CD14-positive monocyte (primary cell): ENCODE data around the gene SLC25A44. TPM values are rescaled to one million over a fixed set of nuclear protein-coding genes. Genes with fewer than 3 reads are reported as not detected.

ENCODE experiments used
- DNase-seq, 3 donors: peaks; one replicate each; pipeline ENCODE4 v3.0.0-alpha.2; 2011 to 2022
- H2AFZ ChIP-seq: 2 replicates; pipeline ENCODE4 v1.6.0; 2012; ENCODE audit warnings: mild to moderate bottlenecking, low read depth, low read length, inconsistent platforms; ENCODE audit not compliant: insufficient read depth, poor library complexity, severe bottlenecking
- H3K27ac ChIP-seq, 2 donors: 1 replicate in 1 of 2; 2 replicates in 1 of 2; pipeline ENCODE4 v1.5.1; 2012 to 2013; ENCODE audit warnings: low read length in 2 of 2, control low read depth in 1 of 2, inconsistent platforms in 1 of 2, low read depth in 1 of 2, mild to moderate bottlenecking in 1 of 2
- H3K27me3 ChIP-seq, 2 donors: one replicate each; pipeline versions ENCODE4 v1.6.0 to v1.6.1; 2011 to 2013; ENCODE audit warnings: low read length in 2 of 2; ENCODE audit not compliant: control insufficient read depth in 2 of 2, insufficient read depth in 2 of 2
- H3K36me3 ChIP-seq, 2 donors: replicated peaks in 1 of 2; 1 replicate in 1 of 2; 2 replicates in 1 of 2; pipeline versions ENCODE4 v1.5.1 to v1.6.1; 2012 to 2013; ENCODE audit warnings: low read length in 2 of 2, control low read depth in 1 of 2, inconsistent platforms in 1 of 2, mild to moderate bottlenecking in 1 of 2; ENCODE audit not compliant: insufficient read depth in 2 of 2, control insufficient read depth in 1 of 2
- H3K4me1 ChIP-seq, 2 donors: 1 replicate in 1 of 2; 2 replicates in 1 of 2; pipeline versions ENCODE4 v1.5.1 to v1.6.1; 2012 to 2013; ENCODE audit warnings: low read length in 2 of 2, control low read depth in 1 of 2, inconsistent platforms in 1 of 2, mild to moderate bottlenecking in 1 of 2, moderate library complexity in 1 of 2; ENCODE audit not compliant: insufficient read depth in 2 of 2, control insufficient read depth in 1 of 2
- H3K4me2 ChIP-seq: replicated peaks from 2 replicates; pipeline ENCODE3; 2012; ENCODE audit warnings: low read length, moderate library complexity, mild to moderate bottlenecking; ENCODE audit not compliant: poor library complexity, severe bottlenecking; ENCODE audit errors: extremely low read depth
- H3K4me3 ChIP-seq, 3 experiments: fragments of 200-600 bp in 1 of 3; sonication (generic) in 1 of 3; replicated peaks in 1 of 3; 1 replicate in 2 of 3; 2 replicates in 1 of 3; pipeline ENCODE4 v1.5.1; 2011 to 2013; ENCODE audit warnings: low read length in 3 of 3, mild to moderate bottlenecking in 3 of 3, control low read depth in 2 of 3, low read depth in 2 of 3, inconsistent platforms in 1 of 3, moderate library complexity in 1 of 3
- H3K79me2 ChIP-seq: 2 replicates; pipeline ENCODE4 v1.6.0; 2012; ENCODE audit warnings: mild to moderate bottlenecking, control low read depth, inconsistent platforms, low read length, moderate library complexity; ENCODE audit not compliant: insufficient read depth
- H3K9ac ChIP-seq: 2 replicates; pipeline ENCODE4 v1.6.0; 2017; ENCODE audit warnings: low read length, mild to moderate bottlenecking; ENCODE audit not compliant: insufficient read depth, poor library complexity, severe bottlenecking
- H3K9me3 ChIP-seq, 2 donors: replicated peaks in 1 of 2; 1 replicate in 1 of 2; 2 replicates in 1 of 2; pipeline versions ENCODE4 v1.5.1 to v1.6.1; 2012 to 2013; ENCODE audit warnings: low read length in 2 of 2, control low read depth in 1 of 2; ENCODE audit not compliant: control insufficient read depth in 1 of 2, insufficient read depth in 1 of 2
- H4K20me1 ChIP-seq: 2 replicates; pipeline ENCODE4 v1.6.0; 2012; ENCODE audit warnings: mild to moderate bottlenecking, low read length, control low read depth, moderate library complexity; ENCODE audit not compliant: insufficient read depth
- H3K27ac Mint-ChIP-seq, 7 donors: one replicate each; pipeline ENCODE4 v1.8.0; 2020; ENCODE audit warnings: mild to moderate bottlenecking in 7 of 7, mixed read lengths in 7 of 7, moderate library complexity in 6 of 7, inconsistent platforms in 2 of 7
- H3K27me3 Mint-ChIP-seq, 3 donors: one replicate each; pipeline ENCODE4 v1.8.0; 2021 to 2022; ENCODE audit warnings: low read depth in 3 of 3, mild to moderate bottlenecking in 3 of 3, mixed read lengths in 3 of 3, moderate library complexity in 3 of 3, inconsistent platforms in 1 of 3
- H3K36me3 Mint-ChIP-seq, 2 donors: one replicate each; pipeline ENCODE4 v1.8.0; 2020; ENCODE audit warnings: mixed read lengths in 2 of 2, inconsistent platforms in 1 of 2, mild to moderate bottlenecking in 1 of 2
- H3K4me1 Mint-ChIP-seq: one replicate; pipeline ENCODE4 v1.8.0; 2020; ENCODE audit warnings: mild to moderate bottlenecking, mixed read lengths
- H3K4me3 Mint-ChIP-seq, 2 donors: one replicate each; pipeline ENCODE4 v1.8.0; 2020; ENCODE audit warnings: mild to moderate bottlenecking in 2 of 2, mixed read lengths in 2 of 2, moderate library complexity in 1 of 2
- H3K9me3 Mint-ChIP-seq, 7 donors: one replicate each; pipeline ENCODE4 v1.8.0; 2020 to 2022; ENCODE audit warnings: mixed read lengths in 7 of 7, mild to moderate bottlenecking in 6 of 7, moderate library complexity in 6 of 7, inconsistent platforms in 2 of 7
- WGBS: methylation state at CpG from one replicate; pipeline ENCODE4 v1.1.5; 2013; ENCODE audit warnings: missing lambda C conversion rate; ENCODE audit not compliant: insufficient coverage; 5-methylcytosine and 5-hydroxymethylcytosine counted together
- intact Hi-C, 2 donors: fragments of 100-400 bp; cut with micrococcal nuclease; formaldehyde crosslinking; loops; one replicate each; pipeline versions ENCODE4 v1.15.0 to v1.15.1; 2023
- polyA plus RNA-seq, 3 donors: library from polyadenylated mRNA; depleted of rRNA in 1 of 3; unstranded in 2 of 3; stranded (reverse) in 1 of 3; fragments of 300-500 nt in 2 of 3; fragments of >200 nt in 1 of 3; fragmentation: Illumina TruSeq in 2 of 3; gene quantifications; 1 replicate in 2 of 3; 2 replicates in 1 of 3; pipeline ENCODE4 v1.2.3, GENCODE V29; 2012 to 2021
- TF ChIP-seq, protein P1 (sequence below): fragments of 200-600 bp; IDR thresholded peaks from one replicate; pipeline ENCODE4 v1.8.0; 2022; ENCODE audit warnings: antibody characterized with exemption, mild to moderate bottlenecking

The SLC25A44 gene
- polyA plus RNA-seq, 3 donors, result 17.1 to 28.8 (median 24.1) TPM

DNA sequence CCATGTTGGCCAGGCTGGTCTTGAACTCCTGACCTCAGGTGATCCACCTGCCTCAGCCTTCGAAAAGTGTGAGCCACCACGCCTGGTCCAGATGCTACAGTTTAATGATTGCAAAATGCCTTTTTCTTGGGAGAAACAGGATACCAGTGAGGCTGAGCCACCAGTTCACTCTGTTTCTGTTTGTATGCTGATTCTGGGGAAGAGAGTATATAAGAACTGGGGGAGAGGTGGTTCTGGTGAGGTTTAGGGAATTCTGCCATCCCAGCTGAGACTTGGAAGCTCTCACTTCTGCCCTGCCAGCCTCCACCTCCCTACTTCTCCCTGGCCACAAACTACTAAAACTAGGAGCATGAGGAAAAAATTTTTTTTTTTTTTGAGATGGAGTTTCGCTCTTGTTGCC, 10.8 kb downstream of the SLC25A44 start:
- Histone ChIP-seq H3K9ac (no peak overlapping the region), H3K9me3 (no peaks in the 10 kb centered on the region), H3K4me3 (no peak overlapping the region), H3K79me2 (peaks cover 63% of the 10 kb centered on the region), H3K36me3 (peaks cover 70 to 87% of the 10 kb centered on the region in 2 donors), H2AFZ (no peak overlapping the region), H3K4me1 (peaks cover 21 to 27% of the 10 kb centered on the region in 2 donors), H3K27ac (no peak overlapping the region), H4K20me1 (peaks cover 36% of the 10 kb centered on the region), H3K27me3 (no peaks in the 10 kb centered on the region), H3K4me2 (no peak overlapping the region)
- H3K27ac Mint-ChIP-seq, result peak overlapping the region in 2 of 7 donors; percentile 21 to 32
- no peak overlapping the region for H3K4me3 Mint-ChIP-seq
- intact Hi-C loops, result no loop called here
- H3K9me3 Mint-ChIP-seq, result no peaks in the 10 kb centered on the region
- WGBS, result 92% methylated on average over 2 of the region's 3 CpGs
- H3K27me3 Mint-ChIP-seq, result peaks cover 0 to 2% (median 0%) of the 10 kb centered on the region in 3 donors
- TF ChIP-seq, protein P1, sequence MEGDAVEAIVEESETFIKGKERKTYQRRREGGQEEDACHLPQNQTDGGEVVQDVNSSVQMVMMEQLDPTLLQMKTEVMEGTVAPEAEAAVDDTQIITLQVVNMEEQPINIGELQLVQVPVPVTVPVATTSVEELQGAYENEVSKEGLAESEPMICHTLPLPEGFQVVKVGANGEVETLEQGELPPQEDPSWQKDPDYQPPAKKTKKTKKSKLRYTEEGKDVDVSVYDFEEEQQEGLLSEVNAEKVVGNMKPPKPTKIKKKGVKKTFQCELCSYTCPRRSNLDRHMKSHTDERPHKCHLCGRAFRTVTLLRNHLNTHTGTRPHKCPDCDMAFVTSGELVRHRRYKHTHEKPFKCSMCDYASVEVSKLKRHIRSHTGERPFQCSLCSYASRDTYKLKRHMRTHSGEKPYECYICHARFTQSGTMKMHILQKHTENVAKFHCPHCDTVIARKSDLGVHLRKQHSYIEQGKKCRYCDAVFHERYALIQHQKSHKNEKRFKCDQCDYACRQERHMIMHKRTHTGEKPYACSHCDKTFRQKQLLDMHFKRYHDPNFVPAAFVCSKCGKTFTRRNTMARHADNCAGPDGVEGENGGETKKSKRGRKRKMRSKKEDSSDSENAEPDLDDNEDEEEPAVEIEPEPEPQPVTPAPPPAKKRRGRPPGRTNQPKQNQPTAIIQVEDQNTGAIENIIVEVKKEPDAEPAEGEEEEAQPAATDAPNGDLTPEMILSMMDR, result no peak
- DNase-seq, result no peak
- peaks cover 11% of the 10 kb centered on the region for H3K4me1 Mint-ChIP-seq
- H3K36me3 Mint-ChIP-seq, result peaks cover 51 to 73% of the 10 kb centered on the region in 2 donors

DNA sequence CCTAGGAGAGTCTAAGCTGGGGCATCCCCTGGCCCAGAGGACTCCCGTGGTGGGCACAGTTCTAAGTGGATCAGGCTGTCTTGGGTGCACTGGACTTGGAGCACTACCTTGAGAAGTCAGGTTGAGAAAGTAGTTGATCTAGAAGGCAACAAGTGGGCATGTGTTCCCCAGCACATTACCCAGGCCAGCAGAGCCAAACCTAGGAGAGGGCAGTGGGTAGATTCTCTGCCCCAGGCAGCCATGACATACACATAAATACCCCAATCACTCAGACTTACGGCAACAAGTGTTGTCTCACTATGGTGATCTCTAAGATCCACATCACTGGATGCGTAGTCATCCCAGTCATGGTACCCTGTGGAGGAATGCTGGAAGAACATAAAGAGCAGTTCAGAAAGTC, 17.3 kb downstream of the SLC25A44 start:
- no peak overlapping the region for H3K27ac ChIP-seq
- no peak for DNase-seq
- no peaks in the 10 kb centered on the region for H4K20me1 ChIP-seq
- peaks cover 47 to 54% of the 10 kb centered on the region in 2 donors for H3K36me3 ChIP-seq
- no peaks in the 10 kb centered on the region for H3K9me3 ChIP-seq
- Mint-ChIP-seq H3K4me1 (peaks cover 18% of the 10 kb centered on the region), H3K27ac (peak overlapping the region in 3 of 7 donors; percentile 33 to 60 (median 40)), H3K36me3 (peaks cover 50 to 78% of the 10 kb centered on the region in 2 donors), H3K27me3 (peaks cover 0 to 2% (median 2%) of the 10 kb centered on the region in 3 donors), H3K9me3 (no peaks in the 10 kb centered on the region), H3K4me3 (no peak overlapping the region)
- peaks cover 17 to 23% of the 10 kb centered on the region in 2 donors for H3K4me1 ChIP-seq
- H3K27me3 ChIP-seq, result no peaks in the 10 kb centered on the region
- TF ChIP-seq, protein P1, result no peak
- WGBS, result 100% methylated on average over 1 of the region's 3 CpGs
- H3K79me2 ChIP-seq, result peaks cover 41% of the 10 kb centered on the region
- no peak overlapping the region for H3K4me2 ChIP-seq
- no peak overlapping the region for H3K9ac ChIP-seq
- H3K4me3 ChIP-seq, result no peak overlapping the region
- intact Hi-C loops, result no loop called here
- no peak overlapping the region for H2AFZ ChIP-seq
